Omental fat pad (tissue), 4 donors: Measurements from ENCODE around the gene SYTL2. TPM values are rescaled to one million over a fixed set of nuclear protein-coding genes. Genes with fewer than 3 reads are reported as not detected.

Experiments
- ATAC-seq: fragments of 150-250 bp; one replicate; pipeline ENCODE4 v1.9.1; 2016; ENCODE audit warnings: mild to moderate bottlenecking, moderate library complexity; ENCODE audit not compliant: low FRiP score
- DNase-seq: peaks from one replicate; pipeline ENCODE4 v3.0.0-alpha.2; 2019; ENCODE audit warnings: low spot score
- CTCF ChIP-seq, 3 donors: fragments of 450-650 bp; IDR thresholded peaks; one replicate each; pipeline ENCODE4 v1.5.1; 2016 to 2017; ENCODE audit warnings: antibody characterized with exemption in 3 of 3, mild to moderate bottlenecking in 3 of 3, moderate library complexity in 2 of 3
- total RNA-seq, 4 donors: library from RNA; depleted of rRNA; stranded (reverse); fragments of >200 nt; gene quantifications; one replicate each; pipeline ENCODE4 v1.1.0, GENCODE V29; 2016

Gene SYTL2
- total RNA-seq, 4 donors from 2014 or later, result 14.3 to 33.9 (median 17.8) TPM

GRCh38 chr11:85705800-85706199, 105.1 kb downstream of the SYTL2 start:
- ATAC-seq (no peak), DNase-seq (no peak)
- no peak for TF ChIP-seq CTCF (IDR thresholded peaks at IDR 0.05)

GRCh38 chr11:85704967-85705366, 106.0 kb downstream of the SYTL2 start:
- no peak for DNase-seq
- ATAC-seq, result no peak
- TF ChIP-seq CTCF (IDR thresholded peaks at IDR 0.05), result no peak

GRCh38 chr11:85699957-85700741, 110.8 kb downstream of the SYTL2 start:
- no peak for ATAC-seq
- DNase-seq, result no peak
- no peak for TF ChIP-seq CTCF (IDR thresholded peaks at IDR 0.05)

GRCh38 chr11:85698195-85698594, 112.7 kb downstream of the SYTL2 start:
- no peak for TF ChIP-seq CTCF (IDR thresholded peaks at IDR 0.05)

GRCh38 chr11:85697747-85698146, 113.2 kb downstream of the SYTL2 start:
- DNase-seq (no peak), ATAC-seq (no peak)
- TF ChIP-seq CTCF (IDR thresholded peaks at IDR 0.05), result no peak

More at GRCh38 chr11:85698195-85698594, 112.7 kb downstream of the SYTL2 start:
- ATAC-seq (no peak), DNase-seq (no peak)

GRCh38 chr11:85695546-85695945, 115.4 kb downstream of the SYTL2 start:
- no peak for TF ChIP-seq CTCF (IDR thresholded peaks at IDR 0.05)
- ATAC-seq (no peak), DNase-seq (no peak)

- no peak for ATAC-seq
- no peak for TF ChIP-seq CTCF (IDR thresholded peaks at IDR 0.05)
Observed at GRCh38 chr11:85694385-85694980, 116.5 kb downstream of the SYTL2 start.

More at GRCh38 chr11:85694385-85694980, 116.5 kb downstream of the SYTL2 start:
- DNase-seq, result no peak
